Glutamatergic neuron (in vitro differentiated cells): ENCODE results near the gene FBXW4. TPM values are rescaled to one million over a fixed set of nuclear protein-coding genes. Genes with fewer than 3 reads are reported as not detected.

Source experiments
- DNase-seq: peaks from one replicate; pipeline ENCODE4 v3.0.0; 2022
- H3K27ac Mint-ChIP-seq: one replicate; pipeline ENCODE4 v1.8.0; 2020; ENCODE audit warnings: mild to moderate bottlenecking, mixed read lengths, inconsistent platforms; ENCODE audit not compliant: unreplicated experiment
- H3K27me3 Mint-ChIP-seq: one replicate; pipeline ENCODE4 v1.8.0; 2020; ENCODE audit warnings: mild to moderate bottlenecking, moderate library complexity, mixed read lengths, inconsistent platforms; ENCODE audit not compliant: unreplicated experiment
- H3K36me3 Mint-ChIP-seq: one replicate; pipeline ENCODE4 v1.8.0; 2020; ENCODE audit warnings: mild to moderate bottlenecking, mixed read lengths, inconsistent platforms; ENCODE audit not compliant: unreplicated experiment
- H3K4me1 Mint-ChIP-seq: one replicate; pipeline ENCODE4 v1.8.0; 2020; ENCODE audit warnings: mild to moderate bottlenecking, low read depth, mixed read lengths, inconsistent platforms; ENCODE audit not compliant: unreplicated experiment
- H3K4me3 Mint-ChIP-seq: one replicate; pipeline ENCODE4 v1.8.0; 2020; ENCODE audit warnings: mild to moderate bottlenecking, mixed read lengths, inconsistent platforms; ENCODE audit not compliant: unreplicated experiment
- H3K9me3 Mint-ChIP-seq: one replicate; pipeline ENCODE4 v1.8.0; 2020; ENCODE audit warnings: mild to moderate bottlenecking, moderate library complexity, mixed read lengths, inconsistent platforms; ENCODE audit not compliant: unreplicated experiment
- total RNA-seq: library from RNA; stranded (reverse); fragmentation: NEBNext Ultra II Directional; extraction: Animal tissue kit (Norgen Biotek cat#: 25700); gene quantifications from one replicate; pipeline ENCODE4 v1.2.1, GENCODE V29; 2021; ENCODE audit not compliant: unreplicated experiment
- TF ChIP-seq, protein P1 (sequence below): fragments of 200-600 bp; sonication (generic); IDR thresholded peaks from one replicate; pipeline ENCODE4 v1.5.0; 2021; ENCODE audit not compliant: partially characterized antibody, unreplicated experiment

The FBXW4 gene
- total RNA-seq, 1 donor from 2014 or later, result 25.8 TPM

DNA sequence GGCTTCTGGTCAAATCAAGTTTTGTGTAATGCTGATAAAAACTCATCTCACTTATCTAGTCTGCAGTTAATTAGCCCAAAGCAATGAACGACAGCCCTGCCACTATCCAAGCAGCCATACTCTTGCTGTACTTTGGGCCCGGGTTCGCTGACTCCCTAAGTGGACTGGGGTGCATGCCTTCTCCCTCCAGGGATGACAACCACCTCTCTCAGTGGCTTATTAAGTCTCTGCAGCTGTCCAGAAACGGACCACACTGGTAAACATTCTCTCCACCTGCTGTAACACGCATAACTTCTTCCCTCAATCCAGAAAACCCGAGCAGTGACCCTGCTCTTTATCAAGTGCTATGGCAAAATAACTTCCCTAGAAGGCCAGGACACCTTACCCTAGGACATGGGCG lies 3.9 kb downstream of the FBXW4 start:
- H3K4me3 Mint-ChIP-seq, result peak overlapping the region; percentile 4

DNA sequence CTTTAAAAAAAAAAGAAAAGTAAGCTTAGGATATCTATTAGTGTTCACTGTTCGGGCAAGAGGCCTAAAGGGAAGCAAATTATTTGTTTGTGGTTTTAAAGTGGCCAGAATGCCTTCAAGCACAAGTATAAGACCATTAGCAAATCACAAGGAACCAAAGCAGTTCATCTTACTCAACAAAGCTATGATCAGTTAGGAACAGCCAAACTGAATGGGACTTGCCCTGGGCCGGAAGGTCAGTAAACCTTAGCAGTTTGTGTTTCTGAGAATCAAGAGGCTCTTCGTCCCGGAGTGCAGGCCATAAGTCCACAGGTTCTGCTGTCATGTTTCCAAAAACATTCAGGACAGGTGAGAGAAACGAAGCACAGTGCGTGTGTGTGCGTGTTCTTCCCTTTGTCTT lies 4.5 kb downstream of the FBXW4 start:
- no peak overlapping the region for H3K4me3 Mint-ChIP-seq
- no peaks in the 10 kb centered on the region for H3K36me3 Mint-ChIP-seq
- H3K4me1 Mint-ChIP-seq, result peaks cover 17% of the 10 kb centered on the region
- H3K27me3 Mint-ChIP-seq, result peaks cover 6% of the 10 kb centered on the region
- peaks cover 4% of the 10 kb centered on the region for H3K9me3 Mint-ChIP-seq
- no peak overlapping the region for H3K27ac Mint-ChIP-seq
- TF ChIP-seq, protein P1, sequence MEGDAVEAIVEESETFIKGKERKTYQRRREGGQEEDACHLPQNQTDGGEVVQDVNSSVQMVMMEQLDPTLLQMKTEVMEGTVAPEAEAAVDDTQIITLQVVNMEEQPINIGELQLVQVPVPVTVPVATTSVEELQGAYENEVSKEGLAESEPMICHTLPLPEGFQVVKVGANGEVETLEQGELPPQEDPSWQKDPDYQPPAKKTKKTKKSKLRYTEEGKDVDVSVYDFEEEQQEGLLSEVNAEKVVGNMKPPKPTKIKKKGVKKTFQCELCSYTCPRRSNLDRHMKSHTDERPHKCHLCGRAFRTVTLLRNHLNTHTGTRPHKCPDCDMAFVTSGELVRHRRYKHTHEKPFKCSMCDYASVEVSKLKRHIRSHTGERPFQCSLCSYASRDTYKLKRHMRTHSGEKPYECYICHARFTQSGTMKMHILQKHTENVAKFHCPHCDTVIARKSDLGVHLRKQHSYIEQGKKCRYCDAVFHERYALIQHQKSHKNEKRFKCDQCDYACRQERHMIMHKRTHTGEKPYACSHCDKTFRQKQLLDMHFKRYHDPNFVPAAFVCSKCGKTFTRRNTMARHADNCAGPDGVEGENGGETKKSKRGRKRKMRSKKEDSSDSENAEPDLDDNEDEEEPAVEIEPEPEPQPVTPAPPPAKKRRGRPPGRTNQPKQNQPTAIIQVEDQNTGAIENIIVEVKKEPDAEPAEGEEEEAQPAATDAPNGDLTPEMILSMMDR, result no peak
- no peak for DNase-seq

More for the DNA sequence above, 3.9 kb downstream of the FBXW4 start:
- TF ChIP-seq, protein P1, result no peak
- H3K4me1 Mint-ChIP-seq, result peaks cover 17% of the 10 kb centered on the region
- no peaks in the 10 kb centered on the region for H3K36me3 Mint-ChIP-seq
- no peak for DNase-seq
- H3K9me3 Mint-ChIP-seq, result peaks cover 5% of the 10 kb centered on the region
- peaks cover 9% of the 10 kb centered on the region for H3K27me3 Mint-ChIP-seq
- H3K27ac Mint-ChIP-seq, result no peak overlapping the region

DNA sequence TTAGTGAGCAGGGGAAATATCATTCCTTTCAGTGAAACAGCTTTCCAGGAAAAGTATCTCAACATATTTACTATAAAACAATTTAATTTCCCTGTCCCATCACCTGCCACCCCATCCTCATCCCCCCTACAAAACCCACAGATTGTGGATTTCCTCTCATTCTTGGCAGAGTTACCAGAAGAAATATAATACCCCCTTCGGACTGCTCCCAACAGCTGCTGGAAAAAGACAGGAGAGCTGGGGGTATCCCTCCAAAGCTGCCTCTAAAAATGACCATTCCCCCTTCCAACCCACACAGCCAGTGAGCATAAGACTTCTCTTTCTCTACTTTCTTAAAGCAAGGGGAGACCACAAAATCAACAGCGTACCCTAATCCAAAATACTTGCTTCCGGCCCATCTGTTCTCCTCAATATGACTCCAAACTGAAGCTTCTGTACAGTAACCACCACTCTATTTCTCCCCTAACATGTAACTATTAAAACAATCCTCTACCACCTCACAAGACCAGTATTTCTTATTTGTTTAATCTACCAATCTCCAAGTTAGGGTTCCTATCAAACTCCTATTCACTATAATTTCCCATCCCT lies 7.8 kb downstream of the FBXW4 start:
- H3K4me1 Mint-ChIP-seq, result peaks cover 16% of the 10 kb centered on the region

DNA sequence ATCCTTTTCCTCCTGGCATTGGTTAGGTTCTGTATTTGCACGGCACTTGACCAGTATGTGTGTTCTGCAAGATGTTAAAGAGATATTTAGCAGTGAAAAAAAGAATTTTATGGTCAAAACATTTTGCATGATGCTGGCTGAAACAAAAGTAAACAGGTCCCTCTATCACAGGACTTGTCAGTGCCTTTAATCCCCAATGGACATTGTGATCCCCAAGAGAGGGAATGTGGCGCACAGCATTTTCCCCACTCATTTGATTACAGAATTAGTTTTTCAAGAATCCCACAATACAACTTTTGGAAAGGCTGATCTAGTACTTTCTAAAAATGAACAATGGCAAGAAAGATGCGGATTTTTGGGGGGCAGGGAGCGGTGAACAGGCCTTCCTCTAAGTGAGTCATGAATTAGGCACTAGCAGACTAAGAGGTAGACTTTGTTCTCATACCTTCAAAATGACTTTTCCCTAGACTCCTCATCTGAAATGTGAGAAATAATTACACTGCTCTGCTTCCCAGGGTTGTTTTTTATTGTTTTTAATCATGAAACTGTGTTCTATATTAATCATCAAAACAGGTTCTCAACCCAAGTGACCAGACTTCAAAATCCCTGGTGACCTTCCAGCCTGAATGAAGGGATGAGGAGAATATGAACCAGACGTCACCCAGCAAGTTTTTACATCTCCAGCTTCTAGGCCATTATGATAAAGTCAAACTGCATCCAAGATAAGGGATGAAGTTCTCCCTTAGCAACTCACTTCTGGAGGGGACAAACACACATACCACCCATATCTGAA lies 8.6 kb downstream of the FBXW4 start:
- Mint-ChIP-seq H3K36me3 (no peaks in the 10 kb centered on the region), H3K4me1 (peaks cover 16% of the 10 kb centered on the region), H3K9me3 (no peaks in the 10 kb centered on the region), H3K27me3 (no peaks in the 10 kb centered on the region), H3K27ac (no peak overlapping the region), H3K4me3 (no peak overlapping the region)
- no peak for DNase-seq
- TF ChIP-seq, protein P1, result no peak

More for the DNA sequence above, 7.8 kb downstream of the FBXW4 start:
- H3K4me3 Mint-ChIP-seq, result peak overlapping the region; percentile 4
- no peak overlapping the region for H3K27ac Mint-ChIP-seq
- TF ChIP-seq, protein P1, result no peak
- no peak for DNase-seq
- H3K9me3 Mint-ChIP-seq, result no peaks in the 10 kb centered on the region
- no peaks in the 10 kb centered on the region for H3K36me3 Mint-ChIP-seq
- H3K27me3 Mint-ChIP-seq, result no peaks in the 10 kb centered on the region

DNA sequence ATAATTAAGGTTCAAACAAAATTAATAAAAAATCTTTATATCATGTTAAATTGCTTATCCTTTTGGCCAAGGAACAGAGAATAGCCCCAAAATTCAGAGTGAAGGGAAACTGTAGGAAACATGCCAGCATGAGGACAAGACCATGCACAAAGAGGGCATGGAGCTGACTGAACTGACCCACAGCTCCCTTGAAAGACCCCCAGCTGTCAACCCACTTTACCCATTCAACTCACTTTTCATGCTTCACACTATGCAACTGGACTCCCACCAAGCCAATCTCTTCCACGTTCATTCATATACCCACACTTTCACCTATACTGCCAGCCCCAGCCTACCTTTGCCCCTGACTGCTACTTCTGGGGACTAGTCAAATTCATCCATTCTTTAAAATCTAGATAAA lies 10.2 kb downstream of the FBXW4 start:
- Mint-ChIP-seq H3K27me3 (no peaks in the 10 kb centered on the region), H3K4me3 (no peak overlapping the region), H3K4me1 (peaks cover 14% of the 10 kb centered on the region), H3K9me3 (no peaks in the 10 kb centered on the region), H3K36me3 (no peaks in the 10 kb centered on the region), H3K27ac (no peak overlapping the region)
- no peak for DNase-seq
- TF ChIP-seq, protein P1, result no peak
